ENCODE measurements around the gene ERLIN1.

DNA sequence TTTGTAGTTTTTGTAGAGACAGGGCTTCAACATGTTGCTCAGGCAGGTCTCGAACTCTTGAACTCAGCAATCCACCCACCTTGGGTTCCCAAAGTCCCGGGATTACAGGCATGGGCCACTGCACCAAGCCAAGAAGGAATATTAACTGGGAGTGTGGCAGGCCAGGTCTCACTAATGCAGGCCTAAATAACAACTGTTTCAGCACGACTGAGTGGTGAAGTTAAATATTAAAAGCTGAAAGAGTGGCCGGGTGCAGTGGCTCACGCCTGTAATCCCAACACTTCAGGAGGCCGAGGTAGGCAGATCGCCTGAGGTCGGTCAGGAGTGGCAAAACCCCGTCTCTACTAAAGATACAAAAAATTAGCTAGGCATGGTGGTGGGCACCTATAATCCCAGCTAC lies 22.4 kb upstream of the ERLIN1 start:
- TF ChIP-seq, protein P1, sequence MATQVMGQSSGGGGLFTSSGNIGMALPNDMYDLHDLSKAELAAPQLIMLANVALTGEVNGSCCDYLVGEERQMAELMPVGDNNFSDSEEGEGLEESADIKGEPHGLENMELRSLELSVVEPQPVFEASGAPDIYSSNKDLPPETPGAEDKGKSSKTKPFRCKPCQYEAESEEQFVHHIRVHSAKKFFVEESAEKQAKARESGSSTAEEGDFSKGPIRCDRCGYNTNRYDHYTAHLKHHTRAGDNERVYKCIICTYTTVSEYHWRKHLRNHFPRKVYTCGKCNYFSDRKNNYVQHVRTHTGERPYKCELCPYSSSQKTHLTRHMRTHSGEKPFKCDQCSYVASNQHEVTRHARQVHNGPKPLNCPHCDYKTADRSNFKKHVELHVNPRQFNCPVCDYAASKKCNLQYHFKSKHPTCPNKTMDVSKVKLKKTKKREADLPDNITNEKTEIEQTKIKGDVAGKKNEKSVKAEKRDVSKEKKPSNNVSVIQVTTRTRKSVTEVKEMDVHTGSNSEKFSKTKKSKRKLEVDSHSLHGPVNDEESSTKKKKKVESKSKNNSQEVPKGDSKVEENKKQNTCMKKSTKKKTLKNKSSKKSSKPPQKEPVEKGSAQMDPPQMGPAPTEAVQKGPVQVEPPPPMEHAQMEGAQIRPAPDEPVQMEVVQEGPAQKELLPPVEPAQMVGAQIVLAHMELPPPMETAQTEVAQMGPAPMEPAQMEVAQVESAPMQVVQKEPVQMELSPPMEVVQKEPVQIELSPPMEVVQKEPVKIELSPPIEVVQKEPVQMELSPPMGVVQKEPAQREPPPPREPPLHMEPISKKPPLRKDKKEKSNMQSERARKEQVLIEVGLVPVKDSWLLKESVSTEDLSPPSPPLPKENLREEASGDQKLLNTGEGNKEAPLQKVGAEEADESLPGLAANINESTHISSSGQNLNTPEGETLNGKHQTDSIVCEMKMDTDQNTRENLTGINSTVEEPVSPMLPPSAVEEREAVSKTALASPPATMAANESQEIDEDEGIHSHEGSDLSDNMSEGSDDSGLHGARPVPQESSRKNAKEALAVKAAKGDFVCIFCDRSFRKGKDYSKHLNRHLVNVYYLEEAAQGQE (IDR thresholded peaks at IDR 0.05; ENCODE audit: insufficient read depth in 1 of 2, low read depth in 2 of 2, low read length in 2 of 2): no peak
- TF ChIP-seq FOXP2 (optimal IDR thresholded peaks at IDR 0.05; ENCODE audit: borderline replicate concordance, extremely low read depth, extremely low read length, insufficient read depth) (no peak), SIN3A (IDR thresholded peaks at IDR 0.05; ENCODE audit: borderline replicate concordance, insufficient read depth, low read length) (no peak), POLR2AphosphoS5 (IDR thresholded peaks at IDR 0.05; ENCODE audit: low read depth, low read length) (no peak), TAF1 (IDR thresholded peaks at IDR 0.05; ENCODE audit: borderline replicate concordance, insufficient read depth, low read length) (no peak)

Measured in PFSK-1 (cell line).